ENCODE data around the gene GOLGA5. TPM values are rescaled to one million over a fixed set of nuclear protein-coding genes. Genes with fewer than 3 reads are reported as not detected.

GOLGA5 gene
- total and polyA plus RNA-seq, 2 of the 13 experiments (the other 11 are each of a cell fraction or from before 2014, with no cell fraction given), result 31.0 to 40.0 TPM

GRCh38 chr14:92877757-92878431 is 83.8 kb downstream of the GOLGA5 start (continued):
- TF ChIP-seq ZNF512 (CRISPR knock-in tag; IDR thresholded peaks at IDR 0.05), result no peak
- TF ChIP-seq STAG1 (CRISPR knock-in tag; IDR thresholded peaks at IDR 0.05), result peak; percentile 10; the same call in 1 of the 2 replicates
- no peak for TF ChIP-seq ZNF253 (CRISPR knock-in tag; IDR thresholded peaks at IDR 0.05; ENCODE audit: borderline replicate concordance)
- peak; percentile 71; the same call in 1 of the 2 replicates for TF ChIP-seq CEBPB (IDR thresholded peaks at IDR 0.05; ENCODE audit: borderline replicate concordance, low read depth, low read length)
- no peak for TF ChIP-seq POLR2AphosphoS5 (IDR thresholded peaks at IDR 0.05; ENCODE audit: low read depth, low read length)
- peak in 1 of 2 experiments; percentile 19; a peak in 1 of 4 replicates for TF ChIP-seq EP300 (IDR thresholded peaks at IDR 0.05; ENCODE audit: low read depth in 2 of 2, low read length in 2 of 2)
- no peak for TF ChIP-seq EP300 (CRISPR knock-in tag; IDR thresholded peaks at IDR 0.05; ENCODE audit: borderline replicate concordance)
- peak; percentile 71 for TF ChIP-seq TEAD3 (CRISPR knock-in tag; optimal IDR thresholded peaks at IDR 0.05; ENCODE audit: borderline replicate concordance)
- TF ChIP-seq ZNF432 (CRISPR knock-in tag; IDR thresholded peaks at IDR 0.05; ENCODE audit: borderline replicate concordance), result no peak
- peak; percentile 54; the same call in 1 of the 2 replicates for TF ChIP-seq FOXO1 (CRISPR knock-in tag; IDR thresholded peaks at IDR 0.05)
- peak; percentile 58; the same call in 1 of the 2 replicates for TF ChIP-seq SMAD1 (CRISPR knock-in tag; IDR thresholded peaks at IDR 0.05; ENCODE audit: borderline replicate concordance, low read depth)
- no peak for TF ChIP-seq SOX6 (IDR thresholded peaks at IDR 0.05)
- peak; percentile 75 for TF ChIP-seq SOX6 (CRISPR knock-in tag; IDR thresholded peaks at IDR 0.05)
- no peak for TF ChIP-seq ZBTB44 (CRISPR knock-in tag; IDR thresholded peaks at IDR 0.05)
- TF ChIP-seq UBTF (CRISPR knock-in tag; IDR thresholded peaks at IDR 0.05), result peak; percentile 79
- no peak for TF ChIP-seq LCORL (IDR thresholded peaks at IDR 0.05)
- TF ChIP-seq LCORL (CRISPR knock-in tag; IDR thresholded peaks at IDR 0.05), result peak; percentile 73
- peak; percentile 21; the same call in 1 of the 2 replicates for TF ChIP-seq MIER3 (CRISPR knock-in tag; IDR thresholded peaks at IDR 0.05; ENCODE audit: borderline replicate concordance)
- TF ChIP-seq ZNF263 (CRISPR knock-in tag; IDR thresholded peaks at IDR 0.05), result 0 out of 2 replicates have a peak, but pooled peaks have one; percentile 27
- TF ChIP-seq BATF2 (CRISPR knock-in tag; IDR thresholded peaks at IDR 0.05), result no peak
- no peak for TF ChIP-seq YY1 (IDR thresholded peaks at IDR 0.05; ENCODE audit: insufficient read depth, insufficient replicate concordance, low read depth, low read length)
- peak; percentile 25; the same call in 1 of the 2 replicates for TF ChIP-seq ELF3 (CRISPR knock-in tag; IDR thresholded peaks at IDR 0.05)
- TF ChIP-seq KDM6A (CRISPR knock-in tag; IDR thresholded peaks at IDR 0.05; ENCODE audit: low read depth), result peak; percentile 59
- TF ChIP-seq FOXP1 (IDR thresholded peaks at IDR 0.05), result no peak
- 0 out of 2 replicates have a peak, but pooled peaks have one; percentile 19 for TF ChIP-seq FOXP1 (CRISPR knock-in tag; IDR thresholded peaks at IDR 0.05)
- TF ChIP-seq ZFP36L2 (CRISPR knock-in tag; IDR thresholded peaks at IDR 0.05), result no peak
- peak; percentile 61 for TF ChIP-seq BCL6 (CRISPR knock-in tag; IDR thresholded peaks at IDR 0.05)

Measured in HepG2 (cell line).